ENCODE data around the gene PLD1.

DNA sequence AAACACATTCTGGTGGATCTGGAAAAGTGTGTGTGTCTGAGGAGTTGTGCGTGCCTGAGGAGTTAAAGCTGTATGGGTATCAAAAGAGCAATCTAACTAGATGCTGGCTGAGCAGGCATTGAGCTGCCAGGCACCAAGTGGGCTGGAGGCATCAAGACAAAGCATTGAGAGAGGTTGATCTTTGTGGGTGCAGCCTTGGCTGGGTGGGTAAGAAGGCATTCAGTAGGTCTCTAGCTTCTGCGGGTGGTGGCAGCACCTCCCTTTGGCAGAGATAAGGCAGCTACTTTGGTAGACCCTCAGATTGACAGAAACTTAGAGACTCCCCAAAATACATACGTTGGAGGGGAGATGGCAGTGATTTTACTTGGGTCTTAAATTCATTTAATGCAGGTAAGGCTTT lies 17.1 kb upstream of the PLD1 start:
- TF ChIP-seq, protein P1, sequence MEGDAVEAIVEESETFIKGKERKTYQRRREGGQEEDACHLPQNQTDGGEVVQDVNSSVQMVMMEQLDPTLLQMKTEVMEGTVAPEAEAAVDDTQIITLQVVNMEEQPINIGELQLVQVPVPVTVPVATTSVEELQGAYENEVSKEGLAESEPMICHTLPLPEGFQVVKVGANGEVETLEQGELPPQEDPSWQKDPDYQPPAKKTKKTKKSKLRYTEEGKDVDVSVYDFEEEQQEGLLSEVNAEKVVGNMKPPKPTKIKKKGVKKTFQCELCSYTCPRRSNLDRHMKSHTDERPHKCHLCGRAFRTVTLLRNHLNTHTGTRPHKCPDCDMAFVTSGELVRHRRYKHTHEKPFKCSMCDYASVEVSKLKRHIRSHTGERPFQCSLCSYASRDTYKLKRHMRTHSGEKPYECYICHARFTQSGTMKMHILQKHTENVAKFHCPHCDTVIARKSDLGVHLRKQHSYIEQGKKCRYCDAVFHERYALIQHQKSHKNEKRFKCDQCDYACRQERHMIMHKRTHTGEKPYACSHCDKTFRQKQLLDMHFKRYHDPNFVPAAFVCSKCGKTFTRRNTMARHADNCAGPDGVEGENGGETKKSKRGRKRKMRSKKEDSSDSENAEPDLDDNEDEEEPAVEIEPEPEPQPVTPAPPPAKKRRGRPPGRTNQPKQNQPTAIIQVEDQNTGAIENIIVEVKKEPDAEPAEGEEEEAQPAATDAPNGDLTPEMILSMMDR (IDR thresholded peaks at IDR 0.05; ENCODE audit: low read depth, low read length), result no peak
- no peak for TF ChIP-seq POLR2A (IDR thresholded peaks at IDR 0.05; ENCODE audit: extremely low read depth, insufficient read length)
- TF ChIP-seq, protein P2, sequence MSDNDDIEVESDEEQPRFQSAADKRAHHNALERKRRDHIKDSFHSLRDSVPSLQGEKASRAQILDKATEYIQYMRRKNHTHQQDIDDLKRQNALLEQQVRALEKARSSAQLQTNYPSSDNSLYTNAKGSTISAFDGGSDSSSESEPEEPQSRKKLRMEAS (IDR thresholded peaks at IDR 0.05; ENCODE audit: low read depth, low read length), result no peak
- TF ChIP-seq MYC (IDR thresholded peaks at IDR 0.05; ENCODE audit: low read depth, low read length), result no peak

Measured in NB4 (cell line).